Coronary artery (tissue), 2 donors: ENCODE results near the gene SLAIN1.
A peak's percentile ranks its signal among the peaks of the same experiment; 100 is the strongest.

Experiments used
- DNase-seq: peaks from one replicate; pipeline ENCODE4 v3.0.0-alpha.2; 2017; ENCODE audit warnings: low spot score
- H3K27ac ChIP-seq, 2 donors: fragments of 200-600 bp; sonication (generic); one replicate each; pipeline ENCODE4 v1.5.1; 2016 to 2019
- H3K4me3 ChIP-seq: fragments of 200-600 bp; sonication (generic); 2 replicates; pipeline ENCODE4 v1.5.1; 2016; ENCODE audit warnings: mild to moderate bottlenecking, moderate library complexity
- CTCF ChIP-seq: fragments of 200-600 bp; sonication (generic); IDR thresholded peaks from one replicate; pipeline ENCODE4 v1.5.1; 2019; ENCODE audit warnings: antibody characterized with exemption

SLAIN1 gene

GRCh38 chr13:77696879-77697216 lies 639 bp upstream of the SLAIN1 start:
- no peak for TF ChIP-seq CTCF
- no peak for DNase-seq
- H3K27ac ChIP-seq = peak overlapping the region; percentile 71 to 78
- peak overlapping the region; percentile 75 for H3K4me3 ChIP-seq

- DNase-seq = no peak
- peak overlapping the region; percentile 75 for H3K4me3 ChIP-seq
- TF ChIP-seq CTCF = no peak
- peak overlapping the region; percentile 66 to 78 for H3K27ac ChIP-seq
These were observed 943 bp downstream of the SLAIN1 start for GRCh38 chr13:77698201-77699058.

- TF ChIP-seq CTCF = no peak
- H3K27ac ChIP-seq = no peak overlapping the region
- H3K4me3 ChIP-seq = peak overlapping the region; percentile 75
- no peak for DNase-seq
These were observed 1.7 kb downstream of the SLAIN1 start for GRCh38 chr13:77699059-77699680.

- DNase-seq = no peak
- no peak overlapping the region for H3K4me3 ChIP-seq
- TF ChIP-seq CTCF = no peak
- no peak overlapping the region for H3K27ac ChIP-seq
These were observed 3.8 kb downstream of the SLAIN1 start for GRCh38 chr13:77701305-77701704.

GRCh38 chr13:77702366-77702765 lies 4.9 kb downstream of the SLAIN1 start:
- no peak overlapping the region for H3K4me3 ChIP-seq
- no peak for TF ChIP-seq CTCF
- H3K27ac ChIP-seq = no peak overlapping the region
- no peak for DNase-seq

GRCh38 chr13:77703408-77703807 lies 5.9 kb downstream of the SLAIN1 start:
- H3K27ac ChIP-seq = no peak overlapping the region
- TF ChIP-seq CTCF = no peak
- DNase-seq = no peak
- H3K4me3 ChIP-seq = no peak overlapping the region
